ENCODE data around the gene BRSK2.

The BRSK2 gene

GRCh38 chr11:1501421-1502167 is 111.9 kb downstream of the BRSK2 start:
- in situ Hi-C loops (cut with MboI; ENCODE audit: low sequenced_read_pairs), result loop anchor here (10.0 kb wide), 1 partner anchor 387 kb away; no protein-coding TSS in a partner anchor
- Histone ChIP-seq H3K4me3 (no peak overlapping the region), H3K36me3 (replicated peaks) (no peaks in the 10 kb centered on the region), H3K9me3 (peaks cover 2% of the 10 kb centered on the region; the same call in 1 of the 2 replicates), H3K27me3 (ENCODE audit: low read depth) (no peaks in the 10 kb centered on the region), H3K4me1 (no peaks in the 10 kb centered on the region)
- no peak for DNase-seq (ENCODE audit: low spot score in 2 of 2)

GRCh38 chr11:1502168-1502953 is 112.6 kb downstream of the BRSK2 start:
- no peaks in the 10 kb centered on the region for H3K4me1 ChIP-seq
- no peak overlapping the region for H3K4me3 ChIP-seq
- in situ Hi-C loops (cut with MboI; ENCODE audit: low sequenced_read_pairs), result loop anchor here (10.0 kb wide), 1 partner anchor 388 kb away; no protein-coding TSS in a partner anchor
- no peak for DNase-seq (ENCODE audit: low spot score in 2 of 2)
- H3K27me3 ChIP-seq (ENCODE audit: low read depth), result no peaks in the 10 kb centered on the region
- peaks cover 2% of the 10 kb centered on the region; the same call in 1 of the 2 replicates for H3K9me3 ChIP-seq
- H3K36me3 ChIP-seq (replicated peaks), result no peaks in the 10 kb centered on the region

GRCh38 chr11:1502954-1503707 is 113.4 kb downstream of the BRSK2 start:
- in situ Hi-C loops (cut with MboI; ENCODE audit: low sequenced_read_pairs), result loop anchor here (10.0 kb wide), 1 partner anchor 388 kb away; no protein-coding TSS in a partner anchor
- no peaks in the 10 kb centered on the region for H3K4me1 ChIP-seq
- peaks cover 2% of the 10 kb centered on the region; the same call in 1 of the 2 replicates for H3K9me3 ChIP-seq
- H3K4me3 ChIP-seq, result no peak overlapping the region
- no peaks in the 10 kb centered on the region for H3K27me3 ChIP-seq (ENCODE audit: low read depth)
- H3K36me3 ChIP-seq (replicated peaks), result no peaks in the 10 kb centered on the region
- DNase-seq (ENCODE audit: low spot score in 2 of 2), result no peak

GRCh38 chr11:1503708-1504104 is 114.0 kb downstream of the BRSK2 start:
- in situ Hi-C loops (cut with MboI; ENCODE audit: low sequenced_read_pairs), result loop anchor here (10.0 kb wide), 1 partner anchor 389 kb away; no protein-coding TSS in a partner anchor
- Histone ChIP-seq H3K27me3 (ENCODE audit: low read depth) (no peaks in the 10 kb centered on the region), H3K36me3 (replicated peaks) (no peaks in the 10 kb centered on the region), H3K4me1 (no peaks in the 10 kb centered on the region), H3K4me3 (no peak overlapping the region), H3K9me3 (peaks cover 2% of the 10 kb centered on the region; the same call in 1 of the 2 replicates)
- no peak for DNase-seq (ENCODE audit: low spot score in 2 of 2)

GRCh38 chr11:1504138-1504537 is 114.4 kb downstream of the BRSK2 start:
- Histone ChIP-seq H3K27me3 (ENCODE audit: low read depth) (no peaks in the 10 kb centered on the region), H3K9me3 (peaks cover 2% of the 10 kb centered on the region; the same call in 1 of the 2 replicates), H3K4me1 (no peaks in the 10 kb centered on the region), H3K4me3 (no peak overlapping the region), H3K36me3 (replicated peaks) (no peaks in the 10 kb centered on the region)
- no peak for DNase-seq (ENCODE audit: low spot score in 2 of 2)
- in situ Hi-C loops (cut with MboI; ENCODE audit: low sequenced_read_pairs), result loop anchor here (10.0 kb wide), 1 partner anchor 389 kb away; no protein-coding TSS in a partner anchor

GRCh38 chr11:1504581-1505290 is 115.0 kb downstream of the BRSK2 start:
- Histone ChIP-seq H3K9me3 (peaks cover 2% of the 10 kb centered on the region; the same call in 1 of the 2 replicates), H3K4me3 (no peak overlapping the region), H3K4me1 (no peaks in the 10 kb centered on the region), H3K27me3 (ENCODE audit: low read depth) (no peaks in the 10 kb centered on the region), H3K36me3 (replicated peaks) (no peaks in the 10 kb centered on the region)
- in situ Hi-C loops (cut with MboI; ENCODE audit: low sequenced_read_pairs), result loop anchor here (10.0 kb wide), 1 partner anchor 390 kb away; no protein-coding TSS in a partner anchor
- no peak for DNase-seq (ENCODE audit: low spot score in 2 of 2)

GRCh38 chr11:1505480-1505879 is 115.7 kb downstream of the BRSK2 start:
- H3K27me3 ChIP-seq (ENCODE audit: low read depth), result no peaks in the 10 kb centered on the region
- no peaks in the 10 kb centered on the region for H3K9me3 ChIP-seq
- no peak for DNase-seq (ENCODE audit: low spot score in 2 of 2)
- no peaks in the 10 kb centered on the region for H3K4me1 ChIP-seq
- H3K4me3 ChIP-seq, result no peak overlapping the region
- in situ Hi-C loops (cut with MboI; ENCODE audit: low sequenced_read_pairs), result loop anchor here (10.0 kb wide), 1 partner anchor 391 kb away; no protein-coding TSS in a partner anchor
- H3K36me3 ChIP-seq (replicated peaks), result no peaks in the 10 kb centered on the region

GRCh38 chr11:1506981-1507380 is 117.2 kb downstream of the BRSK2 start:
- Histone ChIP-seq H3K4me3 (no peak overlapping the region), H3K27me3 (ENCODE audit: low read depth) (no peaks in the 10 kb centered on the region), H3K36me3 (replicated peaks) (no peaks in the 10 kb centered on the region), H3K4me1 (no peaks in the 10 kb centered on the region), H3K9me3 (no peaks in the 10 kb centered on the region)
- DNase-seq (ENCODE audit: low spot score in 2 of 2), result no peak
- in situ Hi-C loops (cut with MboI; ENCODE audit: low sequenced_read_pairs), result loop anchor here (10.0 kb wide), 1 partner anchor 392 kb away; no protein-coding TSS in a partner anchor

GRCh38 chr11:1507381-1508140 is 117.8 kb downstream of the BRSK2 start:
- Histone ChIP-seq H3K9me3 (no peaks in the 10 kb centered on the region), H3K36me3 (replicated peaks) (no peaks in the 10 kb centered on the region), H3K4me1 (no peaks in the 10 kb centered on the region), H3K4me3 (no peak overlapping the region), H3K27me3 (ENCODE audit: low read depth) (no peaks in the 10 kb centered on the region)
- no peak for DNase-seq (ENCODE audit: low spot score in 2 of 2)
- in situ Hi-C loops (cut with MboI; ENCODE audit: low sequenced_read_pairs), result loop anchor here (10.0 kb wide), 1 partner anchor 393 kb away; no protein-coding TSS in a partner anchor

- in situ Hi-C loops (cut with MboI; ENCODE audit: low sequenced_read_pairs), result loop anchor here (10.0 kb wide), 1 partner anchor 394 kb away; no protein-coding TSS in a partner anchor
- no peaks in the 10 kb centered on the region for H3K9me3 ChIP-seq
- no peak overlapping the region for H3K4me3 ChIP-seq
- peaks cover 4% of the 10 kb centered on the region for H3K4me1 ChIP-seq
- no peak for DNase-seq (ENCODE audit: low spot score in 2 of 2)
- H3K36me3 ChIP-seq (replicated peaks), result no peaks in the 10 kb centered on the region
- no peaks in the 10 kb centered on the region for H3K27me3 ChIP-seq (ENCODE audit: low read depth)
These were observed 118.8 kb downstream of the BRSK2 start for GRCh38 chr11:1508491-1508891.

GRCh38 chr11:1508986-1509385 is 119.3 kb downstream of the BRSK2 start:
- Histone ChIP-seq H3K36me3 (replicated peaks) (no peaks in the 10 kb centered on the region), H3K4me1 (peaks cover 4% of the 10 kb centered on the region), H3K4me3 (no peak overlapping the region), H3K27me3 (ENCODE audit: low read depth) (no peaks in the 10 kb centered on the region), H3K9me3 (no peaks in the 10 kb centered on the region)
- no peak for DNase-seq (ENCODE audit: low spot score in 2 of 2)
- in situ Hi-C loops (cut with MboI; ENCODE audit: low sequenced_read_pairs), result loop anchor here (10.0 kb wide), 1 partner anchor 394 kb away; no protein-coding TSS in a partner anchor

GRCh38 chr11:1509626-1510255 is 120.0 kb downstream of the BRSK2 start:
- Histone ChIP-seq H3K36me3 (replicated peaks) (no peaks in the 10 kb centered on the region), H3K4me1 (peaks cover 4% of the 10 kb centered on the region), H3K4me3 (no peak overlapping the region), H3K9me3 (no peaks in the 10 kb centered on the region), H3K27me3 (ENCODE audit: low read depth) (no peaks in the 10 kb centered on the region)
- DNase-seq (ENCODE audit: low spot score in 2 of 2), result no peak
- in situ Hi-C loops (cut with MboI; ENCODE audit: low sequenced_read_pairs), result loop anchor here (10.0 kb wide), 2 partner anchors 315 to 395 kb away; no protein-coding TSS in a partner anchor
